HG03354 (cell line): Measurements from ENCODE around the gene DNAJC25.
"Not testable (repeated sequence)": the region's sequence is repeated elsewhere in the genome, so short reads cannot be mapped to it uniquely, and the experiment has no call there.

Source experiments
- ATAC-seq: cut with Tn5 transposase; IDR thresholded peaks from one replicate; pipeline ENCODE4 v1.9.1; 2021; ENCODE audit warnings: mild to moderate bottlenecking; ENCODE audit not compliant: unreplicated experiment, poor library complexity, severe bottlenecking

Gene DNAJC25

GRCh38 chr9:111661802-111662521 is 30.8 kb downstream of the DNAJC25 start:
- ATAC-seq: peak; percentile 36

DNA sequence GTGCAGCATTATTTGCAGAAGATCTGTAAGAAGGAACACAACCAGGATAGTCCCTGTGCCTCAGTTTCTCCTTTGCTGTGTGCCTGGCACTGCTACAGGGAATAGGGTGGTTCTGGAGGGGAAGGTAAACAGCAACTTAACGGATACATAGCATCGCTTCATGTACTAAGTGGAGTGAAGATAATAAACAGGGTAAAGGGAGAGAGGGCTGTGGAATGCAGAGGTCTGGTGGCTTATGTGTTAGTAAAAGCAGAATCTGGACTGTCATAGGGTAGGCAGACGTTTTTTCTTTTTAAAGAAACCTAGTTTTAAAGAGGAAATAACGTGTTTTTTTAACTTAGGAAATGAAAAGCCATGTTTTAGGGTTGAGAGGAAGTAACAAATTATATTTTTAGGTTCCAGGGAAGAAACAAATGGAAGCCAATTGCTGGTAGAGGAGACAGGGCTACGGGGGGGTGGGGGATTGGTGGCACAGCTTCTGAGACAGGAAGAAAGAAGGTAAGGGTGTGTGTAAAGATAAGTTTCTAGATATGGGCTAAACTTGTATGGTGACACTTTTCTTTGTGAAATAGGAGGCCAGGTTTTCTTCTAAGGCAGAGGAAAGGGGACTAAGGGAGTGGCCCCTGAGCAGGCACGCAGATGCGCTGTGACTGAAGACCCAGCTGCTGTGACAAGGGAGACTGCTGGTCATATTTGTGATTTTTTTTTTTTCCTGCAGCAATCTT is 31.6 kb downstream of the DNAJC25 start:
- peak; percentile 17 for ATAC-seq

GRCh38 chr9:111663301-111663823 is 32.2 kb downstream of the DNAJC25 start:
- no peak for ATAC-seq

- ATAC-seq: no peak
Observed at GRCh38 chr9:111668026-111668573, 37.0 kb downstream of the DNAJC25 start.

DNA sequence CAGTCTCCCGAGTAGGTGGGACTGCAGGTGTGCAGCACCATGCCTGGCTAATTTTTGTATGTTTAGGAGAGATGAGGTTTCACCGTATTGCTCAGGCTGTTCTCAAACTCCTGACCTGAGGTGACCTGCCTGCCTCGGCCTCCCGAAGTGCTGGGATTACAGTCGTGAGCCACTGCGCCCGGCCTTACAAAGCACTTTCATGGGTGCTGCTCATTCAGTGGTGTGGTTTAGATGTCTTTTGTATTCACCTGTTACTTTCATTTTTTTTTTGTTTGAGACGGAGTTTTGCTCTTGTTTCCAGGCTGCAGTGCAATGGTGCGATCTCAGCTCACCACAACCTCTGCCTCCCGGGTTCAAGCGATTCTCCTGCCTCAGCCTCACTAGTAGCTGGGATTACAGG is 37.5 kb downstream of the DNAJC25 start:
- ATAC-seq: not testable (repeated sequence)

DNA sequence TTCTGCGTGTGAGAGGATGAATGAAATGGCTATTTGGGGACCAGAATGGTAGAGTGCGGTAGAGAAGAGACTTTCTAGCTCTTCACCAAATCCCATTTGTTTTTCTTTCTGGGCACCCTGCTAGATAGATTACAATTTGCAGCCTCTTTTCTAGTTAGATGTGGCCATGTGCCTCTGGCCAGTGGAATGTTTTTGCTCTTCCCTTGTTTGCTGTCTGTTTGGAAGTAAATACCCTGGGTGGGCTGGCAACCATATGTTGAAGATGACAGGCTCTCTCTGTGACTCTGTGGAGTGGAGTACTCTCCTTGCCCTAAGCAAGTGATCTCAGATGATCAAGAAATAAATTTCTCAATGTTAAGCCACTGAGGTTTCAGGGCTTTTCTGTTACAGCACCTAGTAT is 43.2 kb downstream of the DNAJC25 start:
- no peak for ATAC-seq

- no peak for ATAC-seq
Observed at GRCh38 chr9:111676116-111676515, 45.0 kb downstream of the DNAJC25 start.

GRCh38 chr9:111678293-111678692 is 47.2 kb downstream of the DNAJC25 start:
- ATAC-seq: no peak

DNA sequence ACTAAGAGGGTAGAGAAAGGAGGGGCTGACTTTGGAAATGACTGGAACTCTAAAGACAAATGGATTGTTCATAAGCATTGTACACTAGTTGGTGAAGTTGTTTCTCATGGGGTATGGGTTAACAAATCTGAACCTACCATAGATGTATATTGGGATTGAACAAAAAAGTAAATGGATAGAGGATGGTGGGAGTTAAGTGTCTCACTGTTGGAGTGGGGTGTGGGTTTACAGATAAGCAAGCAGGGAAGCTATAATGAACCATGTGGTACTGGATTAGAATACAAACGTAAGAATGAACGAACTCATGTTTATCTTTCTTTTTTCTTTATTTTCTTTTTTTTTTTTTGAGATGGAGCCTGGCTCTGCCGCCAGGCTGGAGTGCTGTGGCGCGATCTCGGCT is 48.1 kb downstream of the DNAJC25 start:
- ATAC-seq: no peak

GRCh38 chr9:111683392-111683791 is 52.3 kb downstream of the DNAJC25 start:
- ATAC-seq: no peak

GRCh38 chr9:111691672-111692329 is 60.7 kb downstream of the DNAJC25 start:
- ATAC-seq: no peak

DNA sequence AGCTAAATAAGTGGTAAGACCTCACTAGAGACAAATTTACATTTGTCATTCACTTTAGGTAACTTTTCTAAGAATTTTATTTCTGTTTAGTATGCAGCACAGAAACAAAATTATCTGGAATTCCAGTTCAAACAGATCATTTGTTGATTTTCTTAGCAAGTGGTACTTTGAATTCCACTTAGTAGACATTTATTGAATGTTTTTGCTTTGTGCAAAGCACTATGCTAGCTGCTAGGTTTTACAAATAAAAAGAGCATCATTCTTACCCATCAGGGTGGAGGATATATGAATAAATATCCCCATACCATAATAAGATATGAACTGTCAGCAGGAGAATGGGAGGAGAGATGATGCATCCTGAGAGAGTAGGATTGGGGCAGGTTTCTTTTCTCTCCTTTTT is 65.7 kb downstream of the DNAJC25 start:
- ATAC-seq: no peak

DNA sequence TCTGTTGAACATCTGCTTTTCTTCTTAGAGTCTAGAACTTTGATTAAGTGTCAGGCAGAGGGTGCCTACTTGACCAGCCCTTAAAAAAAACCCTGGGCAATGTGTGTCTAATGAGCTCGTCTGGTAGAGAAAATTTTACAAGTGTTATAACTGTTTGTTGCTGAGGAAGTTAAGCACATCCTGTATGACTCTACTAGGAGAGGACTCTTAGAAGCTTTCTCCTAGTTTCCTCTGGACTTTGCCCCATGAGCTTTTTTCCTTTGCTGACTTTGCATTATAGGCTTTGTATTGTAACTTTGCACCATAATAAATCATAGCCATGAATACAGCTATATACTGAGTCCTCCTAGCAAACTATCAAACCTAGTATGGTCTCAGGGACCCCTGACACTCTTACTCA is 69.6 kb downstream of the DNAJC25 start:
- no peak for ATAC-seq
